Measurements from ENCODE around the gene ICA1.

Gene ICA1

DNA sequence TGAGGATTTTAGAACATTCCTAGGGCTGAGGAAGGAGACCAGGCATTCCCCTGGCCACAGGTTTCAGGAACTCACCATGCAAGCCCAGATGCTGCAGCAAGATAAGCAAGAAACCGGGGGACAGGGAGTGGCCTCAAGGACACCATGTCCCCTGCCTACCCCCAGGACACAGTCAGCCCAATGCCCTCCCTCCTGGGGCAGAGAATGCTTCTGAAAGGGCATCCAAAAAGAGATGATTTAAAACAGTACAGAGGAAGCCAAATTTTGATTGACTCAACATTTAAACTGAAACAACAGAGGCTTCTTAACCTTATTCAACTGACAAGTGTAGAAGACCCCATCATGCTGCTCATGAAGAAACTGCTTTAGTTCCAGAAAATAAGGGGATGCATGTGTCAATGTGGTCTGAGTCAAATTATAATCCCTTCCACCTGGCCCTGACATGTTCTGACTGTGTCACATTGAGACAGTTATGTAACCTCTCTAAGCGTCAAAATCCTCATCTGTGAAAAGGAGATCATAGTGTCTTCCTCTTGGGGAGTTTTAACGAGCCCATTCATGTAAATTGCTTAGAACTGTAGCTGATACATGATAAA lies 60.0 kb downstream of the ICA1 start:
- DNase-seq (ENCODE audit: low read depth, low spot score), result no peak

DNA sequence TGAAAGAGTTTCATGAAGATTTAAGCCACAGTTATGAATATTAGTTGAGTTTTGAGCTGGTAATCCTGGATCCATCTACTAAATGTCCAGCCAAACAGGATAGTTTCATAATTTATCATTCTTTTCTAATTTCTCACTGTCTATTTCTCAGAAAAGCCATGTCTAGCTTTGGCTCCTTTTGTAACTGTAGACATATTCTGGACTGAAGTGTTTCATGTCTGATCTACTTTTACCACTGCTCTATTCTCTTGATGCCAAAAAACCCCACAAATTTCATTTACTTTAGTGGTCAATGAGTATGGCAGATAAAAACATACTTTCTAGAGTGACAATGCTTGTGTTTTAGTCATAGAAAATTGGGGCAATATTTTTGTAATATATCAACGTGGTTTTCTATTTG lies 61.2 kb downstream of the ICA1 start:
- DNase-seq (ENCODE audit: low read depth, low spot score), result no peak

DNA sequence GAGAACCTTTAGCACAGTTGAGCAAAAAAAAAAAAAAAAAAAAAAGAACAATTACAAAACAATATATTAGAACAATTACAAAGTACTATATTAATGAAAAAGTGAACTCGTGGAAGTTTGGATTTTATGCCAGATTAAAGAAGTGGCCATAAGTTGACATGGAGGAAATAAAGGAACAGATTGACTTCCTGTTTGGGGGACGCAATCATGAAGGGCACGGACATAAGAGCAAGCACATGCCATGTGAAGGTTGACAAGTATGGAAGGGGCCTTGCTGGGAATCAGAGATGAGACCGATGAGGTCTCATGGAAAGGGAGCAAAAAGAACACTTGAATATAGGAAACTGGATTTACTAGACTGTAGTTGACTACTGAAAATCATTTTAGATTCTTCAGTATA lies 61.7 kb downstream of the ICA1 start:
- DNase-seq (ENCODE audit: low read depth, low spot score), result no peak

DNA sequence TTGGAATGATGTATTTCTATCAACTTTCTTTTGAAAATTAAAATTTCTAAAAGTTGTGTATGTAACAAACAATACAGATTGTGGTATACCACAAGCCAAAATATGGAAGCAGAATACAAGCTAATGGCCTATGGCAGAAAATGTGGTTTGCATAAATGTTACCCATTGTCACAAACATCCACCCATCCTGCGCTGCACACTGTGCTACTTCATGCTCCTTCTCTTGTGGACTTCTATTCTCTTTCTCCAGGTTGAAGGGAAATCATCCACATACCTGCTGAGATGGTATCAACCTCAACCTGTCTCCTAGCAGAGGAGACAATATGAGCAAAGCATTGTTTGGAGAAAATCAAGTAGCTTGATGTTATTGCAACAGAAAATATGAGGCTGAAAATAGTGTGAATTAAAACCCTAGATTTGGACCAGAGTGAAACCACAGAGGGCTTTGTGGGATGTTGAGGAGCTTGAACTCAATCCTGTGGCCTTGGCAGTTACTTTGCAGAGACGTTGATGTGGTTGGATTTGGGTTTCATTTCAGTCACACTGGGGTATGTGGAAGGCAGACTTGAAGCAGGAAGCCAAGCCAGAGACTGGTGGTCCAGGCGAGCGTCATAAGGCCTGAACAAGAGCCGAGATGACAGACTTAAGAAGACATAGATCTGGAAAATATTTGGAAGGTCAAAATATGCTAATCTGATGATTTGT lies 63.8 kb downstream of the ICA1 start:
- no peak for DNase-seq (ENCODE audit: low read depth, low spot score)

DNA sequence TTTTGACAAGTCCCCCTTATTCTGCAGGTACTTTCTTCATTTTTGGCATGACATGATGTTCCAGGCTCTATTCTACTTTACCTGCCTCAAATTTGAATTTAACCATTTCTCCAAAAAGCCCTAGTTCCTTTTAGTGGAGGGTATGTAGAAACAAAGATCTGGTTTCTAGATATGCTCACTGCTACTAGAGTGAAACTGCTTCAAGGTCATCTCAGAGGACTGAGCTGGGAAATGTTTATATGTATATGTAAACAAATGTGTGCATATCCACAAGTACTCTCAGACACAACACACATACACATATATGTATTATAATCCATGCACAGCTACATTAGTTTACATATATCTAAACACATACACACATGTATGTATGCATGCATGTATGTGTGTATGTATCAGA lies 69.1 kb downstream of the ICA1 start:
- DNase-seq (ENCODE audit: low read depth, low spot score), result no peak

DNA sequence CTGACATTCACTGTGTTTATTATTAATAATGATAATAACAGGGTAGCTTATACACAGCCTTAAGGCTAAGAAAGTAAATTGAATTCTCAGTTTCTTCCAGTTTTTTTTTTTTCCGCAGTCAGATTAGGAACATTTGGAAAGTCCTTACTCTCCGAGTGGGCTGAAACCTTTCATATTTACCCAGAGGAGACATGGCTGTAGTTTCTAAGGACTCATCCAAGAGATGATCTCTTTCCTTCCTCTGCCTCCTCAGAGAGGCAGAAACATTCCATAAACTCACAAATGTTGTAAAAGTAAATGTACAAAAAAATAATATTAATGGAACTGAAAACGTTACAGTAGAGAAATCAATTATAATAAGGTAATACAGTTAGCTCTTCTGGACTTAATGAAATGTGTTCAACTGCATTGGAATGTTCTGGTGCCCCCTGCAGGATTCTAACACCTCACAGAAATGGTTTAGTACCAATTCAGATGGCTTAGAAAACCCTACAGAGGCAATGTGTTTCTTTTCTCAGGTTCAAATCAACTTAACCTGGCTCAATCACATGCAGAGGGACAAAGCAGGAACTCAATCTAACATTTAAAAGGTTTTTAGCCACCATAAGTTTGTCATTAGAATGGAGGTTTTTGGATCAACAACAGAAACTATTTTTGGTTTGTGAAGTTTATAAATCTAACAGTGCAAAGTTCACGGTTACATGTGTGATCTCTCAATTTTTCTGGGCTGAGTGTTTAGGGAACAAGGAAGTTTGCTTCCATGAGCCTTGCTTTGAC lies 71.7 kb downstream of the ICA1 start:
- no peak for DNase-seq (ENCODE audit: low read depth, low spot score)

DNA sequence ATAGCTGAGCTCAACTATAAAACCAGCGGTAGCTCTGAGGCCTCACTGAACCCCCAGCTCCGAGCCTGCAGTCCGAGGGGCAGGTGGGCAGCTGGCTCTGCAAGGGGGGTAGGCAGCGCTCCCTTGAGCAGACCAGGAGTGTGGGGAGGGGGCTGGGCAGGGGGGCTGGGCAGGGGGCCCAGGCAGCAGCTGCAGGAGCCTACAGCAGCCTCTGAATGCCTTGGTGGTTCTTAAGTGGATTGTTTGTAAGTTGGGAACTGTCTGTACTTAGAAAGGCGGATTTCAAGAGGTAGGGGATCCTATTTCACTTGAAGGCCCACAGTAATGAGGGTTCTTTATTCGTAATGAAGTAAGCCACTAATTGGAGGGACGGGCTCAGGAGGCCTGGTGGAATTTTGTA lies 72.3 kb downstream of the ICA1 start:
- no peak for DNase-seq (ENCODE audit: low read depth, low spot score)

DNA sequence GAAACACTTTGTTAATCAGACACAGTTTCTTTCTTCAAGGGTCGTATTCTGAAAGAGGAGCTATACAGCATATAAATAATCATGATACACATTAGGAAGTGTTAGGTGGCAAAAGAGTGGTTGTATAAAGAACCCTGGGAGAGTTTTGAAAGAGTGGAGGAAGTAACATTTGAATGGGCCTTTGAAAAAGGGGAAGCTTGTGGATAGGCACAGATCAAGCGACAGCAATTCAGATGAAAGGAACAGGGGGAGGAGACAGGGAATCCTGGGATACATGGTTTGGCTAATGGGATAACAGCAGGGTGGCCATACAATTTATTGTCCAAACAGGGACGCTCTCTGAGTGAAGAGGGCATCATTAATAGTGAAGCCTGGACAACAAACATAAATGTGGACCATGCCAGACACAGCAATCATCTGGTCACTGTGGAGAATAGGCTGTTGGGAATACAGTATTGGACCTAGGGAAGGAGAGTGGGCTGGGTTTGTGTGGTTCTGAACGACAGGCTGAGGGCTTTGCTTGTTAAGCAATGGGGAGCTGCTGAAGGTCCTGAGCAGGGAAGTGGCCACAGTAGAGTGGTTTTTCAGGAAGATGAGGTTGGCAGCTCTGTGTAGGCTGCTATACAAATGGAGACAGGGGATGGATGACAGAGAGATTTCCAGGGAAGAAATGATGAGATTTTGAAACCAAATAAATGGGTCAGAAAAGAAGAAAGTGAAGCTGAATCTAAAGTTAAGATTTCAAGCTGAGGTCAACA lies 75.9 kb downstream of the ICA1 start:
- no peak for DNase-seq (ENCODE audit: low read depth, low spot score)

DNA sequence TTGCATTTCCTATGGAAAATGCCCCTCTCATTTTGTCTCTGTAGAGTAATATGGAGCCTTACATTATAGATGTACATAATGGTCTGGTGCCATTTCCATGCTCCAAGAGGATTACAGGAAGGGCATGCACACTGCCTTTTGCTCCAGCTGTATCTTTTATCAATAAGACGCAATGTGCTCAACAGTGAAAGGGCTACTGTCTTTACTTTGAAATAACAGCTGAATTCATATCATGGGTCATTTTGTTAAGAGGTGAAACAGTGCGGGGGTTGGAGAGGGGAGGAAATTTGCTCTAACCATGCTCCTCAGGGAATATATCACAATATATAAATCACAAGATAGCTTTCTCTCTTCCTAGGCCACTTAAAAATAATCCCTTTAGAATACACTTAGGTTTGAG lies 77.7 kb downstream of the ICA1 start:
- no peak for DNase-seq (ENCODE audit: low read depth, low spot score)

DNA sequence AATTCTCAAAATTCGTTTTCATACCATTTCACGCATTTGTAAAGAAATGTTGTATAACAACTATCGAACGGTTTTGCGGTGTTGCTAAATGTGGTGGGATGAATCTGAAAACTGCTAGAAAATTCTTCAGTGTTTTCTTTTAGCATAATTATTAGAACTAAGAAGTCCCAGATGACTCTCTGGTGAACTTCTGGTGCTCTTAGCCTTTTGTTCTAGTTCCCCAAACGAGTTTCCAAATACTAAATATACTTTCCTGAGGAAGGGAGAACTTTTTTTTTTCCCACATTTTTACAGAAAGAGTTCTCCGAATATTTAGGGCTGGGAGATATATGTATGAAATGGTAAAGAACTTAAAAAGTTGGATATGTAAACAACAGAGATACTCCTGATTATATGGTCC lies 82.5 kb downstream of the ICA1 start:
- no peak for DNase-seq (ENCODE audit: low read depth, low spot score)

DNA sequence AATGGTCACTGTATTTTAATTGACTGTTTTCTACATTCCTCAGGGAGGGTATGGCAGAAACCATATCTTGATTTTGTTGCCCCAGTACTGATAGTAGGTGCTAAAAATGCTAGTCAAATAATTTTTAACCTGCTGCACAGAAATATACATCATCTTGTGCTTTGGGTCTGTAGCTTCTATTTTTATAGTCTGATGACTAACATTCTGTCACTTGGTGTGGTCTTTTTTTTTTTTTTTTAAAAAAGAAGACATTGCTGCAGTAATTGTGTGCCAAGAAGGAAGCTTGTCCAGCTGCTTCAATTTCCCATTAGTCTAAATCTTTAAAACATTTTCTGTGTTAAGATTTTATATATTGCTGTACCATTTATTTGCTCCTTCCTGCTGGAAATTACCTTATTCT lies 83.6 kb downstream of the ICA1 start:
- DNase-seq (ENCODE audit: low read depth, low spot score), result no peak

DNA sequence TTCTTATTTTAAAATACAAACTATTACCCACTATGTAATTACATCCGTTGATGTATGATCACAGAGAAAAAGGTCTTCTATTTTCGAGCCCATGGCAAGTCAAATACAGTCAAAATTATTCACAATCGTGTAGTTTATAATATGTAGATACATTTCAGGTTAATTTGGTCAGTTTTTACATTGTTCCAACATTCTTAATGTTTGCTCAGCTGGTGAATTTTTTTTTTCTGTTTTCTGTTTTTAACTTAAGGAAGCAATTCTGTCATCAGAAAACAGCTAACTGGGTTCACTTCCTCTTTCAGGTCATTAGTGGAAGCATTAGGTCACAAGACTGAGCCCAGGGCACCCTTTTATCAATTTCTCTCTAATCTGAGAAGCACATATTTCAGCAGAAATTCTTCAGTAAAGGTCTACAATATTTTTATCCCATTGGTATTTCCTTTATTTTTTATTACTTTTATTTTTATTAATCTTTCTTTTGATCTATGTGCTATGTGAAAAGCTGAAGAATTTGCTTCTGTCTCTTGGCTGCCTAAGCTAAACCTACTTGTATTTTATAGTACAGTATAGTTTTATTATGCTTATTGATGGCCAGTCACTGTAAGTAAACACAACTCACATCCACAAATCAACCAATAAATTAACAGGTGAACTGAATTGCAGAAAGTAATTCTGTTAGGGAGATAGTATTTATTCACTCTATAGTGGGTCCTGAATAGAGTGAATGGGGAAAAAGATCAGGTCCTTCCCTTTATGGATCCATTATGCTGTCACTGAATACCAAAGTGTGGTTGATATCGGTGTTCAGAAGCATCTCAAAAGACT lies 84.6 kb downstream of the ICA1 start:
- DNase-seq (ENCODE audit: low read depth, low spot score), result no peak

DNA sequence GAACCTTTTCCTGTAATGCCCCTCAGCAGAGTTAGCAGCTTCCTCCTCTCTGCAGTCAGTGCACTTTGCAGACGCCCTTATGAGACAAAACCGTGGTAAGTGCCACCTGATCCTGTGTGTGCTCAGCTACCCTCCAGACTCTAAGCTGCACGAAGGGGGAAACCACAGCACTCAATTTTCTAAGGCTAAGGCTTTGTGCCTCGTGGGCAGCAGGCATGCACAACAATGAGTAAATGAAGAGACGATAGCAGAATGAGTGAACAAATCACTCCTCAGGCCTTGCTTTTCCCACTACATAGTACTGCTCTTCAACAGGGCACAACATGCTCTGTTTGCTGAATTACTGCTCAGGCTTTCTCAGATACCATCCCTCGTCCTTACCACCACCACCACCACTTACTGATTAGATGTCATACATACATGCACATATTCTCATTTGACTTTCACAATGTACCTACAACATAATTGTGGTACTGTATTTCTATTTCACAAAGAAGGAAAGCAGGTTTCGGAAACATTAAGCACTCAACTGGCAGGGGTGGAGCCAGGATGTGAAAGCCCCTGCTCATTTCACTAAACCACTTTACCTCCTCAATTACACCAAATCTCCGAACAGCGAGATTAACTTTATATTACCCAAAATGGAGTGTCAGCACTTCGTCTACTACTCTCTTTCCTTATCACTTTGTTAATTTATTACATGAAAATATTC lies 85.4 kb downstream of the ICA1 start:
- no peak for DNase-seq (ENCODE audit: low read depth, low spot score)

DNA sequence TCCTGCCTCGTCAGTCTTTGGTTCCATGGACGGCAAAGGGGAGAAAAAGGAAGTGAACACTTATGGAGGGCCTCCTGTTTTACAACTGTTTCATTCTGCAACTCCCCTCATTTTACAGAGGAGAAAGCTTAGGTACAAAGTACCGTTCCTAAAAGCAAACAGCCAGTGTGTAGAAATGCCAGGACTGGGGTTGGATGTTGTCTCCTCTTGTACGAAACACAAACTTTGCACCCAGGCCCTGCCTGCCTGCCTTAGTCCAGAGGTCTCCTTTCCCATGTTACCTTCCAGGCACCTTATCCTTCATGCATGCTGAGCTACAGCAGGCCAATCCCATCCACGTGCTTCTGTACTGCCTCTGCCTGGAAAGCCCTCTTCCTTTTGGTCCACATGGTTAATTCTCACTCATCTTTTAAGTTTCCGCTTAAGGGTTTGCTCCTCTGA lies 86.0 kb downstream of the ICA1 start:
- no peak for DNase-seq (ENCODE audit: low read depth, low spot score)

DNA sequence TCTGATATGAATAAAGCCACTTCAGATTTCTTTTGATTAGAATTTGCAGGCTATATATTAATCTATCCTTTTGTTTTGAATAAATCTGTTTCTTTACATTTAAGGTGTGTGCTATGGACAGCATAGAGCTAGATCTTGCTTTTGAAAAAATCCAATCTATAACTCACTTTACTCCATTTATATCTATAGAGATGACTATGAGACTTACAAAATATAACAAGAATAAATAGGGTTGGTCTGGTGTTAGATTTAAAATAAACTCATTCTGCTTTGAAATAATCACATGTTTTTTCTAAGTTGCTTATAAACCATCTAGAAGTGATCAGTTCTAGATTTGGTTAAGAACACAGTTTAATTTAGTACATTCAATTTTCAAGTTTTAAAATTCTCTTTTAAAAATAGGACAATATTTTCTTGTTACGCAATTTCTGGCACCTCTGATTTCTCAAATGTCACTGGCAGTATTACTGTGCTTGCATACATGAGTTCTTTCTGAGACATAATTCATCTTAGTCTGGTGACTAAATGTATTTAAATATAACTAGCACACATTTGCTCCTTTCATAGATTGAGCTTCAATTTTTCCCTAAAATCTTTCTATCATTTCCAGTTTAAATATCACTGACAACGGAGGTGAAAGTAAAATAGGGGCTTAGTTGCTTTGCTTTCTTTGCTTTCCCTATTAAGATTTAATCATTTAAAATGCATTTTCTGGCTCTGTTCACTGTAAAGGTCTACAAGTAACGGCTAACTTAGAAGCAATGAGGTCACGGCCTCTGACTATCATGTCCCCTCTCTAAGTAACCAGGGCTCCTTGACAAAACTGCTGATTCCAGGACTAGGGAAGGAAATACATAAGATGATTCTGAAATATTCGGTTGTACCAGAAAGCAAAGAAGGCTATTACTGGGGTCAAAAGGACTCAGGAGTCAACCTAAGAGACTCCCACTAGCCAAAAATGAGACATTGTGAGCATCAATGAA lies 89.3 kb downstream of the ICA1 start:
- DNase-seq (ENCODE audit: low read depth, low spot score), result no peak

DNA sequence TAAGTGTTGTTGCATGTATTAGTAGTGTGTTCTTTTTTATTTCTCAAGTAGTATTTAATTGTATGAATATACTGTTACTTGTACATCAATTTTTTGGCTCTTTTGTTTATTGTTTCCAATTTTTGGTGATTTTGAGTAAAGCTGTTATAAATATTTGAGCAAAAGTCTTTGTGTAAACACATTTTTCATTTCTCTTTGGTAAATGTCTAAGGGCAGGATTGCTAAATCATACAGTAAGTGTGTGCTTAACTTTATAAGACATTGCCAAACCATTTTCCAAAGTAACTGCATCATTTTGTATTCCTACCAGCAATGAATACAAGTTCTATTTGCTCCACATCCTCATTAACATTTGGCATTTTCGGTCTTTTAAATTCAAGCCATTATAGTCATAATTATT lies 92.8 kb downstream of the ICA1 start:
- DNase-seq (ENCODE audit: low read depth, low spot score), result no peak

DNA sequence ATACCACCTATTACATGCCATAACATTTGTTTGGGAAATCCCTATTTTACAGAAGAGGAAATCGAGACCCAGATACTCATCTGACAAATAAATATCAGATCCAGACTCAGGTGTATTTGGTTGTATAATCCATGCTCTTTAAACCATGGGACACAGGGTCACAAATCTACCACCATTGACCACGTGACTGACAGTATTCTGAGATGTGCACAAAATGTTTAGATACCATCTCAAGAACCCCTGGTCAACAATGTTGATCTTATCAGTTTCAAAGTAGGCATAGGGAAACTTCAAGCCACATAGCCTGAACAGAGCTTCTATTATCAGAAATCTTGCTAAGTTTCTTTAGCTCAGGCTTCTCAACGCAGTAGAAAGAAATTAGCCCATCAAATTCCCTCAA lies 93.6 kb downstream of the ICA1 start:
- no peak for DNase-seq (ENCODE audit: low read depth, low spot score)

DNA sequence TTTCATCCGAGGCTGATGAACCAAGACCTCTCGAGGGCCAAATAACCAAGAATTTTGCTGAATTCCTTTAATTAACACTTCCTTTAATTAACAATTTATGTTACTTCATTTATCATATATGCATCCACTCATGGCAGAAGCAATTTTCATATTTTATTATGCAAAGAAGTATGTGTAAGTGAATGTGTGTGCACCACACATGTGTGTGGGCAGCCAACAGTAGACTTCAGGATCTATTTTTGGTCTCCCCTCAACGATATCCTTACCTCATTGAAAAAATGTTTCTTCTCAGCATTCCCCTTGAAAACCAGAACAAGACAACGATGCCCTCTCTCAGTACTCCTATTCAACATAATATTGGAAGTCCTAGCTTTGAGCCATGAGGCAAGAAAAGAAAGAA lies 96.8 kb downstream of the ICA1 start:
- DNase-seq (ENCODE audit: low read depth, low spot score), result no peak

DNA sequence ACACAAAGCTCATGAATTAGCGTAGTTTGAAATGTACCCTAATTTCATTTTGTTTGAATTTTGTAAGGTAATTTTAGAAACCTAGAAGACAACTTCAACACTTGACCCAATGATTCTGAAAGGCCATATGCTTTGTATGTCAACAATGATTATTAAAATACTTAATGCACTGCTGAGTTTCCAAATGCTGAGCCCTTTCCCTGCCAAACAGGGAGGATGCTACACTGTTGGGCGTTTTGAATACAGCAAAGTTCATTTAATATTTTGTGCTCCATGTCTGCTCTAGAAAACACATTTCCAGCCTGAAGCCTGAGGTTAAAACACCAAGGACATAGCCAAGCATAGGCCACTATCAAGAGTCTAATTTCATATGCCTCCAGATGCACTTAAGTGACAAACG lies 99.8 kb downstream of the ICA1 start:
- no peak for DNase-seq (ENCODE audit: low read depth, low spot score)

Measured in brain pericyte (primary cell).